Tibial nerve (tissue), 4 donors: ENCODE data around the gene SSH2. TPM values are rescaled to one million over a fixed set of nuclear protein-coding genes. Genes with fewer than 3 reads are reported as not detected.

ENCODE experiments used
- DNase-seq, 2 donors: peaks; one replicate each; pipeline ENCODE4 v3.0.0-alpha.2; 2019; ENCODE audit warnings: low spot score in 2 of 2
- H3K27ac ChIP-seq, 4 donors: fragments of 200-600 bp; sonication (generic) in 3 of 4; one replicate each; pipeline ENCODE4 v1.5.1; 2017 to 2019; ENCODE audit warnings: mild to moderate bottlenecking in 1 of 4
- H3K27me3 ChIP-seq, 2 donors: fragments of 200-600 bp; sonication (generic) in 1 of 2; one replicate each; pipeline versions ENCODE4 v1.5.1 to v1.6.0; 2017 to 2019
- H3K36me3 ChIP-seq, 3 donors: fragments of 200-600 bp; sonication (generic); one replicate each; pipeline ENCODE4 v1.5.1; 2018 to 2019
- H3K4me1 ChIP-seq, 4 donors: fragments of 200-600 bp; sonication (generic) in 3 of 4; one replicate each; pipeline ENCODE4 v1.5.1; 2017 to 2019
- H3K4me3 ChIP-seq, 4 donors: fragments of 200-600 bp; sonication (generic) in 3 of 4; one replicate each; pipeline ENCODE4 v1.5.1; 2017 to 2019; ENCODE audit warnings: mild to moderate bottlenecking in 1 of 4, moderate library complexity in 1 of 4
- H3K9me3 ChIP-seq, 4 donors: fragments of 200-600 bp; sonication (generic) in 3 of 4; one replicate each; pipeline ENCODE4 v1.5.1; 2017 to 2019
- CTCF ChIP-seq, 5 experiments: fragments of 200-600 bp in 3 of 5; fragments of 450-650 bp in 2 of 5; sonication (generic) in 3 of 5; IDR thresholded peaks; one replicate each; pipeline ENCODE4 v1.5.1; 2016 to 2019; ENCODE audit warnings: antibody characterized with exemption in 5 of 5, mild to moderate bottlenecking in 3 of 5, moderate library complexity in 2 of 5
- EP300 ChIP-seq, 2 donors: sonication (generic); formaldehyde crosslinking; IDR thresholded peaks; one replicate each; pipeline ENCODE4 v1.6.1; 2017; ENCODE audit warnings: antibody characterized with exemption in 2 of 2, mild to moderate bottlenecking in 1 of 2
- POLR2A ChIP-seq, 2 donors: fragments of 450-650 bp; IDR thresholded peaks; one replicate each; pipeline ENCODE4 v1.6.1; 2017; ENCODE audit warnings: antibody characterized with exemption in 2 of 2, mild to moderate bottlenecking in 2 of 2, moderate library complexity in 2 of 2
- WGBS, 2 donors: methylation state at CpG; one replicate each; pipeline ENCODE4 v1.1.5; 2018; 5-methylcytosine and 5-hydroxymethylcytosine counted together
- total RNA-seq, 4 donors: library from RNA; depleted of rRNA; stranded (reverse); fragments of >200 nt; gene quantifications; one replicate each; pipeline ENCODE4 v1.1.0, GENCODE V29; 2016

SSH2 gene
- total RNA-seq, 4 donors from 2014 or later: 51.3 to 67.1 (median 55.7) TPM

GRCh38 chr17:29772981-29773380 is 157.0 kb downstream of the SSH2 start:
- no peak overlapping the region for H3K4me3 ChIP-seq
- no peaks in the 10 kb centered on the region for H3K36me3 ChIP-seq
- WGBS, 2 donors: 81 to 84% methylated on average over 2 of the region's 2 CpGs
- H3K27me3 ChIP-seq: no peaks in the 10 kb centered on the region
- H3K9me3 ChIP-seq: no peaks in the 10 kb centered on the region
- peaks cover 0 to 3% (median 0%) of the 10 kb centered on the region in 4 donors for H3K4me1 ChIP-seq
- TF ChIP-seq CTCF (IDR thresholded peaks at IDR 0.05) (no peak), EP300 (IDR thresholded peaks at IDR 0.05) (no peak), POLR2A (IDR thresholded peaks at IDR 0.05) (no peak)
- no peak overlapping the region for H3K27ac ChIP-seq
- DNase-seq: no peak

GRCh38 chr17:29771546-29771945 is 158.5 kb downstream of the SSH2 start:
- no peaks in the 10 kb centered on the region for H3K4me1 ChIP-seq
- H3K36me3 ChIP-seq: no peaks in the 10 kb centered on the region
- no peaks in the 10 kb centered on the region for H3K9me3 ChIP-seq
- TF ChIP-seq EP300 (IDR thresholded peaks at IDR 0.05): no peak
- no peak for TF ChIP-seq POLR2A (IDR thresholded peaks at IDR 0.05)
- TF ChIP-seq CTCF (IDR thresholded peaks at IDR 0.05): no peak
- H3K4me3 ChIP-seq: no peak overlapping the region
- DNase-seq: no peak
- WGBS, 2 donors: 81 to 91% methylated on average over 1 of the region's 1 CpG
- H3K27me3 ChIP-seq: no peaks in the 10 kb centered on the region
- H3K27ac ChIP-seq: no peak overlapping the region

GRCh38 chr17:29769225-29769624 is 160.8 kb downstream of the SSH2 start:
- H3K27me3 ChIP-seq: no peaks in the 10 kb centered on the region
- H3K9me3 ChIP-seq: no peaks in the 10 kb centered on the region
- no peak overlapping the region for H3K27ac ChIP-seq
- no peak for TF ChIP-seq POLR2A (IDR thresholded peaks at IDR 0.05)
- TF ChIP-seq EP300 (IDR thresholded peaks at IDR 0.05): no peak
- no peak for DNase-seq
- H3K36me3 ChIP-seq: no peaks in the 10 kb centered on the region
- H3K4me1 ChIP-seq: no peaks in the 10 kb centered on the region
- H3K4me3 ChIP-seq: no peak overlapping the region

- Histone ChIP-seq H3K36me3 (no peaks in the 10 kb centered on the region), H3K4me3 (no peak overlapping the region), H3K9me3 (no peaks in the 10 kb centered on the region), H3K27me3 (no peaks in the 10 kb centered on the region), H3K27ac (no peak overlapping the region), H3K4me1 (peaks cover 0 to 2% (median 0%) of the 10 kb centered on the region in 4 donors)
- no peak for DNase-seq
- no peak for TF ChIP-seq CTCF (IDR thresholded peaks at IDR 0.05)
- no peak for TF ChIP-seq EP300 (IDR thresholded peaks at IDR 0.05)
- no peak for TF ChIP-seq POLR2A (IDR thresholded peaks at IDR 0.05)
These were observed 163.2 kb downstream of the SSH2 start for GRCh38 chr17:29766796-29767327.

GRCh38 chr17:29764748-29765147 is 165.3 kb downstream of the SSH2 start:
- Histone ChIP-seq H3K27me3 (no peaks in the 10 kb centered on the region), H3K4me1 (peaks cover 0 to 9% (median 3%) of the 10 kb centered on the region in 4 donors), H3K36me3 (no peaks in the 10 kb centered on the region), H3K4me3 (no peak overlapping the region), H3K9me3 (no peaks in the 10 kb centered on the region), H3K27ac (no peak overlapping the region)
- no peak for TF ChIP-seq EP300 (IDR thresholded peaks at IDR 0.05)
- TF ChIP-seq POLR2A (IDR thresholded peaks at IDR 0.05): no peak
- TF ChIP-seq CTCF (IDR thresholded peaks at IDR 0.05): no peak
- DNase-seq: no peak
- WGBS, 2 donors: 97% methylated on average over 1 of the region's 1 CpG

GRCh38 chr17:29764217-29764616 is 165.8 kb downstream of the SSH2 start:
- Histone ChIP-seq H3K27me3 (no peaks in the 10 kb centered on the region), H3K4me3 (no peak overlapping the region), H3K27ac (no peak overlapping the region), H3K36me3 (no peaks in the 10 kb centered on the region), H3K9me3 (no peaks in the 10 kb centered on the region), H3K4me1 (peaks cover 0 to 12% (median 3%) of the 10 kb centered on the region in 4 donors)
- TF ChIP-seq EP300 (IDR thresholded peaks at IDR 0.05): no peak
- TF ChIP-seq CTCF (IDR thresholded peaks at IDR 0.05): no peak
- TF ChIP-seq POLR2A (IDR thresholded peaks at IDR 0.05): no peak
- WGBS, 2 donors: 76 to 82% methylated on average over 2 of the region's 2 CpGs
- no peak for DNase-seq
